Measurements from ENCODE around the gene KCNA10.

DNA sequence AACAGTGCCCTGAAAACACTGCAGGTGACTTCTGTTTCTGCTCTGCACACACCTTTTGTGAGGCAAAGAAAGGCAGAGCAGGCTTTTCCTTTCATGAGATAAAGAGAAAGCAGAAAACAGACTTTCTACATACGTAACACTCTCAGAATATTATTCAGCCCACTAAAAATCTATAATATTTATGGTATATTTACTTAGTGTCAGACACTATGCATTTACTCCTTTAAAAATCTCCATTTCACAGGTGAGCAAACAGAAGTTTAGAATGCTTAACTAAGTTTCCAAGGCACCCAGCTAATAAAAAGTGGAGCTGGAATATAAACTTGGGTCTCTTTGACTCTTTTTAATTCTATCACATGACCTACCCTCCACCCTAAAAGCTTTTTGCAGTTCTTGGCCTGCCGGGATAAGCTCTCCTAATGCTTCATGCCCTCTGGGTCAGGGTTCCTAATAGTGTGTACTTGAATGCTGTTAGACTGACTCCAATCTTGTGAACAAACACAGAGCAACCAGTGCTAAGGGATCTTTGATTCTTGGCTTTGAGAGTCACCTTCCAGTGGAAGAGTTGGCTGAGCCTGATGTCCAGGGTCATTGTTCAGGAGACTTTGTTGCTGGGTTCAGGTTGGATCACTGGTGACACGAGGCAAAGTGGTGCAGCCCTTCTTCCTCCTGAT, 40.9 kb downstream of the KCNA10 start:
- TF ChIP-seq POLR2AphosphoS5 (IDR thresholded peaks at IDR 0.05) = no peak
- no peak for TF ChIP-seq POLR2A (IDR thresholded peaks at IDR 0.05)

Data from prostate gland (tissue), 1 donor.